ENCODE results near the gene TMED6.

The TMED6 gene

GRCh38 chr16:69373019-69373418, 21.4 kb upstream of the TMED6 start:
- no peak overlapping the region for H3K4me3 ChIP-seq (ENCODE audit: low read depth, low read length)
- TF ChIP-seq CTCF (conservative IDR thresholded peaks at IDR 0.05; ENCODE audit: low read depth, low read length), result no peak
- DNase-seq (ENCODE audit: low read depth), result no peak

- no peak overlapping the region for H3K4me3 ChIP-seq (ENCODE audit: low read depth, low read length)
- no peak for TF ChIP-seq CTCF (conservative IDR thresholded peaks at IDR 0.05; ENCODE audit: low read depth, low read length)
- no peak for DNase-seq (ENCODE audit: low read depth)
Measured at GRCh38 chr16:69371564-69371963, 20.0 kb upstream of the TMED6 start.

GRCh38 chr16:69368866-69369265, 17.3 kb upstream of the TMED6 start:
- H3K4me3 ChIP-seq (ENCODE audit: low read depth, low read length), result no peak overlapping the region
- DNase-seq (ENCODE audit: low read depth), result no peak
- no peak for TF ChIP-seq CTCF (conservative IDR thresholded peaks at IDR 0.05; ENCODE audit: low read depth, low read length)

GRCh38 chr16:69367980-69368379, 16.4 kb upstream of the TMED6 start:
- peak; percentile 43 for DNase-seq (ENCODE audit: low read depth)
- no peak for TF ChIP-seq CTCF (conservative IDR thresholded peaks at IDR 0.05; ENCODE audit: low read depth, low read length)
- no peak overlapping the region for H3K4me3 ChIP-seq (ENCODE audit: low read depth, low read length)

- TF ChIP-seq CTCF (conservative IDR thresholded peaks at IDR 0.05; ENCODE audit: low read depth, low read length), result no peak
- no peak for DNase-seq (ENCODE audit: low read depth)
- H3K4me3 ChIP-seq (ENCODE audit: low read depth, low read length), result no peak overlapping the region
Measured at GRCh38 chr16:69366431-69366830, 14.8 kb upstream of the TMED6 start.

- H3K4me3 ChIP-seq (ENCODE audit: low read depth, low read length), result no peak overlapping the region
- DNase-seq (ENCODE audit: low read depth), result no peak
- no peak for TF ChIP-seq CTCF (conservative IDR thresholded peaks at IDR 0.05; ENCODE audit: low read depth, low read length)
Measured at GRCh38 chr16:69365901-69366300, 14.3 kb upstream of the TMED6 start.

- TF ChIP-seq CTCF (conservative IDR thresholded peaks at IDR 0.05; ENCODE audit: low read depth, low read length), result no peak
- no peak overlapping the region for H3K4me3 ChIP-seq (ENCODE audit: low read depth, low read length)
- DNase-seq (ENCODE audit: low read depth), result no peak
Measured at GRCh38 chr16:69364088-69364487, 12.5 kb upstream of the TMED6 start.
